ENCODE results near the gene ABHD12.
"Not testable (repeated sequence)": the region's sequence is repeated elsewhere in the genome, so short reads cannot be mapped to it uniquely, and the experiment has no call there.

ABHD12 gene

DNA sequence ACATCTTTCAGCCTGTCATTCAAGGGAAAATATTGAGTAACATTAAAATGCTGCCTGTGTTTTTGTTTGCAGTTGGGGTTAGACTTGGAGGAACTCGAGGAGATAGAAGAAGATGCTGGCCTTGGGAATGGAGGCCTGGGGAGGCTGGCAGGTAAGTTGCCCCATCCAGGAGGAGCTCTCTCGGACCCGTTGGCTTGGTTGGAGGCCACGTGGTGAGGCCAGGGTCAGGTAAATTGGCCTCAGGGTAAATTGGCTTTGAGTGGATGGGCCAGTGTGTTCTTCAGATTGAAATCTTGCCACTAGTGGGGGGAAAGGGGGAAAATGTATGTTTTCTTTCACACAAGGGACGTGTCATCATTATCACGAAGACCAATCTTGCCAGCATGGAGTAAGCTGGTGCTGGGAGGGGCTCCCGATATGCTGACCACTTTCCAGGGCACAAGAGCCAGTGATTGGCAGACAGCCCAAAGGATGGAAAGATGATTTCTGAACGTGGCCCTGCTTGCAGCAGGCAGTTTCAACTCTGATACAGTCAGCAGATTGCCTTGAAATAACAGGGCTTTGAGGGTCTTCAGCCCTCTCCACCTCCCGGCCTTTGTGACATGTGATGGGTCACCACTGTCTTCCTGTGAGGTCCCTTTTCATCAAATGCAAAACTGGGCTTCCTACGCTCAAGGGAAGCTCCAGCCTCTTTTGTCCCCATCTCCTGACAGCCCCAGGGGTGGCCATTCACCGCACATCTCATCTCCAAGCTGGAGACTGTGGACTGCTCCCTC lies 121.4 kb downstream of the ABHD12 start:
- in situ Hi-C loops (cut with HindIII; ENCODE audit: low pct_unique_long_range_greater_than_20kb, low sequenced_read_pairs), result no loop called here
- TF ChIP-seq JUND (IDR thresholded peaks at IDR 0.05; ENCODE audit: low read depth), result no peak
- DNase-seq (ENCODE audit: low read depth in 1 of 2, low spot score in 1 of 2), result peak in 1 of 2 experiments; percentile 51

DNA sequence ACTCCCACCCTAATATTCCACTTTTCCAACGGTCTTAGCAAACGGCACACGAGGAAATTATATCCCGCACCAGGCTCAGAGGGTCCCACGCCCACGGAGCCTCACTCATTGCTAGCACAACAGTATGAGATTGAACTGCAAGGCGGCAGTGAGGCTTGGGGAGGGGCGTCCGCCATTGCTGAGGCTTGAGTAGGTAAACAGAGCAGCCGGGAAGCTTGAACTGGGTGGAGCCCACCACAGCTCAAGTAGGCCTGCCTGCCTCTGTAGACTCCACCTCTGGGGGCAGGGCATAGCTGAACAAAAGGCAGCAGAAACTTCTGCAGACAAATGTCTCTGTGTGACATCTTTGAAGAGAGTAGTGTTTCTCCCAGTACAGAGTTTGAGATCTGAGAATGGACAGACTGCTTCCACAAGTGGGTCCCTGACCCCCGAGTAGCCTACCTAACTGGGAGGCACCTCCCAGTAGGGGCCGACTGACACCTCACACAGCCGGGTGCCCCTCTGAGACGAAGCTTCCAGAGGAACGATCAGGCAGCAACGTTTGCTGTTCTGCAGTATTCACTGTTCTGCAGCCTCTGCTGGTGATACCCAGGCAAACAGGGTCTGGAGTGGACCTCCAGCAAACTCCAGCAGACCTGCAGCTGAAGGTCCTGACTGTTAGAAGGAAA lies 129.7 kb downstream of the ABHD12 start:
- in situ Hi-C loops (cut with HindIII; ENCODE audit: low pct_unique_long_range_greater_than_20kb, low sequenced_read_pairs); DNase-seq (ENCODE audit: low read depth in 1 of 2, low spot score in 1 of 2): not testable (repeated sequence)

DNA sequence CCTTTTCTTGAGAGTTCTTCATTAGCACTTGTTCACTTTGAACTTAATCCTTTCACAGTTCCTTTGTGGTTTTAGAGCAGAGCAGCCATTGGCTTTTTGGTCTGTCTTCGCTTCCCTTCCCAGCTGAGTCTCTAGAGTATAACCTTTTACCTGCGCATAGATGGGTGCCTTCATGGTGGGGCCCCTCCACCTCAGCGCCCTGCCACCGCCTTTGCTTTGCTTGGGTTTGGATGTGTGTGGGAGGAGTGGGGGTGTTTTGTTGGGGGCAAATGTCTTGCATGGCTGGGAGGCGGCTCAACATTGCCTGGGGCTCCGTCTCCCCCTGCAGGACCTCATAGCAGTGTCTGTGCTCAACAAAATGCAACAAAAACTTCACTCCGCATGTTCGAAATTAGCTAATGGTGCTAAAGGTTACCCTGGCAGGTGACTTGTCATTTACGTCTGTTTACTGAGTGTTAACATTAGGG lies 130.8 kb downstream of the ABHD12 start:
- TF ChIP-seq JUND (IDR thresholded peaks at IDR 0.05; ENCODE audit: low read depth), result no peak
- in situ Hi-C loops (cut with HindIII; ENCODE audit: low pct_unique_long_range_greater_than_20kb, low sequenced_read_pairs), result no loop called here
- DNase-seq (ENCODE audit: low read depth in 1 of 2, low spot score in 1 of 2), result no peak

DNA sequence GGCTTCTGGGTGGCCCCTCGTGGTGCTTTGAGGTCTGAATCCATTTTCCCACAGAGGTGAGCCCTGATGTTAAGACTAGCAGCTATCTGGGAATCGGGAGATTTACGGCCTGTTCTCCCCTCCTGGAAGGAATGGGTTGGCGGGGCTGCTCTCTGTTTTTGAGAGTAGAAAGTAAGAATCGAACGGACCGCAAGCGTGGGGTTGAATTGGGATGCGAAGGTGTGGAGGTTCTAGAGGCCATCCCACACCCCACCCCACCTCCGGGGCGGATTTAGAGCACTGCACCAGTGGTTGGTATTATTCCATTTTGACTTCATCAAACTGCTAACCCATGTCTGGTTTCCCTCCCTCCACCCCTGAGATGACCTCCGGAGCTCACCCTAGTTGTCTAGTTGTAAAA lies 131.3 kb downstream of the ABHD12 start:
- no peak for DNase-seq (ENCODE audit: low read depth in 1 of 2, low spot score in 1 of 2)
- TF ChIP-seq JUND (IDR thresholded peaks at IDR 0.05; ENCODE audit: low read depth), result no peak
- in situ Hi-C loops (cut with HindIII; ENCODE audit: low pct_unique_long_range_greater_than_20kb, low sequenced_read_pairs), result no loop called here

DNA sequence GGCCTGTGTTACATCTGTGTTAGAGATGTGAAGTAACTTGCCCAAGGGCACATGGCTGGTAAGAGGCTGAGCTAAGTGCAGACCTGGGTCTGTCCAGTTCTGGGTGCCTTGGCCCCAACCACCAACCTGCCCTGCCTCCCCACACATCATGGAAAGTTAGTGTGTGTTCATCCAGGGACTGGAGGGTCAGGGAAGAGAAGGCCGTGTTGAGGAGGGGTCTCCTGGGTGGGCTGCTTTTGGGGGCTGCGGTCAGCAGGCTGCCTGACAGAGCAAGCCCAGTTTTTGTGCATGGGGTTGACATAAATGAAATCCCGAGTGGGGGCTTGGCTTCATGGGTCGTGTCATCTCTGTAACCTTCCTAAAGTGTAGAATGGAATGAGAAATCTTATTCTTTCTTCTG lies 131.8 kb downstream of the ABHD12 start:
- in situ Hi-C loops (cut with HindIII; ENCODE audit: low pct_unique_long_range_greater_than_20kb, low sequenced_read_pairs), result no loop called here
- TF ChIP-seq JUND (IDR thresholded peaks at IDR 0.05; ENCODE audit: low read depth), result no peak
- no peak for DNase-seq (ENCODE audit: low read depth in 1 of 2, low spot score in 1 of 2)

DNA sequence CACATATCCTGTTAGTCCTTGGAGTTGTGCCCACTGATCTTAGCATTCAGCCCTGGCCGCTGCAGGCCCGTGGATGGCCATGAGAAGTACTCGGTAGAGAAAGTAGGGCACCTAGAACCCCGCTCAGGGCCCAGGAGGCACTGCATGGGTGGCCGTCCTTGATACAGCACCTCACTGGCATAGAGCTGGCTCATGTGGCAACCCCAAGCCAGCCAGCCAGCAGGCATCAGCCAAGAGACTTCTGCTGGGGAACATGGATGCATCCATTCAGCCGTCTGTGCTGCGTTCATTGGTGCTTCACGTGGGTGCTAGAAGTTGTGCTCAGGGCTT lies 132.2 kb downstream of the ABHD12 start:
- in situ Hi-C loops (cut with HindIII; ENCODE audit: low pct_unique_long_range_greater_than_20kb, low sequenced_read_pairs), result no loop called here
- no peak for DNase-seq (ENCODE audit: low read depth in 1 of 2, low spot score in 1 of 2)
- no peak for TF ChIP-seq JUND (IDR thresholded peaks at IDR 0.05; ENCODE audit: low read depth)

DNA sequence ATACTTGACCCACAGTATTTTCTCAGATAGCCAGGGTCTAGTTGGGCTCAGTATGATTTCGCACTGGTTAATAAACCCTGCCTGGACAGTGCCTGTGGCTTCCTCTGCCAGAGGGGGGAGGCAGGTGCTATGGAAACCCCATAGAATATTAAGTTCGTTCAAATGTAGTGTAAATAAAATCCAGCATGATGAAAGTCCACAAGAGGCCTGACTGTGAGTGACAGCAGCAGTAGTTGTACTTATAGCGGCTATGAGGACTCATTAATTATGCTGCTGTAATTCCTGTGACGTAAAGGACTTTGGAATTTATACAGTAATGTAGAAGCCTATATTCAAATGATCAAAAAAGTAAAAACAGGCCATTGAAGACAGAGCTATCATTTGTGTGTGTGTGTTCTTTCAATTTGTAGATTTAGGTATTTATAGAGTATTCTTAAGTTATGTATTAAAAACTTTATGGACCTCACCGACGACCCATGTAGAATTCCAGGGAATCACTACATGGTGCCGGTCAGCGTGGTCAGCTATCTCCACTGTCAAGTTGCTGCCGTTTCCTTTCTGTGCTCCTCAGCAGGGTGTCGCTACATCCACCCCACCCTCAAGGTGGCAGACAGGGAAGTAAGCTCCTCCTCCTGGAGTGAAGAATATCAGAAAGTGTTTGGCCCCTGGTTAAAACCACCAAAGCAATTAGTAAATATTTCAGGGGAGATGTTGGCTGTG lies 132.7 kb downstream of the ABHD12 start:
- DNase-seq (ENCODE audit: low read depth in 1 of 2, low spot score in 1 of 2), result no peak
- no peak for TF ChIP-seq JUND (IDR thresholded peaks at IDR 0.05; ENCODE audit: low read depth)
- in situ Hi-C loops (cut with HindIII; ENCODE audit: low pct_unique_long_range_greater_than_20kb, low sequenced_read_pairs), result no loop called here

DNA sequence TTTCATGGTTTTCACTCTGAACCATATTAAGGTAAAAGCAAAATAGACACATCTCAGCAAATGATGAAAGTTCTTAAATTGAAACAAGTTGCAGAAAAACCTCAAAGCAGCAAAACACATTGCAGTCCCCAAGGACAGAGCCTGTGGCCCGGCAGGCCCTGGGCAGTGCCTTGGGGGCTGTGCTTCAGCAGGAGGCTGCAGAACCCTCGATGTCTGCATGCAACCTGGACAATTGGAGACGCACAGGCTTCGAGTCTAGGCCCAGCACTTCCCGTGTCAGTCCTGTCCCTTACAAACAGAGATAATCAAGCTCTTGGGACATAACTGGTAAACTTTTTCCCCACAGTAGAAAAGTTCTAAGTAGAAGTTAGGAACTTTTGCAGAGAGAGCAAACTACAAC lies 133.5 kb downstream of the ABHD12 start:
- in situ Hi-C loops (cut with HindIII; ENCODE audit: low pct_unique_long_range_greater_than_20kb, low sequenced_read_pairs), result no loop called here
- TF ChIP-seq JUND (IDR thresholded peaks at IDR 0.05; ENCODE audit: low read depth), result no peak
- DNase-seq (ENCODE audit: low read depth in 1 of 2, low spot score in 1 of 2), result no peak

DNA sequence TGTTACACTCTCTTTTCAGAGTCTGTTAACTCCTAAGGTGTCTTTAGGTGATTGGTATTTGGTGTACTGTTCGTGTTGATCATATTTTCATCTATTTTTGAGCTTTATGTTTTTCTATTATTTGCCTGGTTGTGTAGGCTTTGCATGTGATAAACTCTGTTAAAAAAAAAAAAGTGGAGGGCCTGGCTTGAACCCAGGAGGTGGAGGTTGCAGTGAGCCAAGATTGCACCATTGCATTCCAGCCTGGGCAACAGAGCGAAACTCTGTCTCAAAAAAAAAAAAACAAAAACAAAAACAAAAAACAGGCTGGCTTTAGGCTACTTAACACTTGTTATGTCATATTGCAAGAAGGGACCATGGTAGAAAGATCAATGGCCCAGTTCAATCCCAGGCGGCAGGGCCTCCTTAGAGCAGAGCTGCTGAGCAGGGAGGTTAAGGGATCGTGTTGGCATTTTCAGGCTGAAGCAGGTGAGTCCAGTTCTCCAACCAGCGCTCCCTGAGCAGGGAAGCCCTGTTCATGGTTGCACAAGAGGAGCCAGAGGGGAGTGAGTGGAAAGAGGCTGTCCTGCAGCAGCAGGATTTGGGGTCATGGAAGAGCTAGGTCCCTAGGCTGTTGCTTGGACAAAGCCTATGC lies 134.3 kb downstream of the ABHD12 start:
- DNase-seq (ENCODE audit: low read depth in 1 of 2, low spot score in 1 of 2), result peak in 1 of 2 experiments; percentile 52
- no peak for TF ChIP-seq JUND (IDR thresholded peaks at IDR 0.05; ENCODE audit: low read depth)
- in situ Hi-C loops (cut with HindIII; ENCODE audit: low pct_unique_long_range_greater_than_20kb, low sequenced_read_pairs), result no loop called here

DNA sequence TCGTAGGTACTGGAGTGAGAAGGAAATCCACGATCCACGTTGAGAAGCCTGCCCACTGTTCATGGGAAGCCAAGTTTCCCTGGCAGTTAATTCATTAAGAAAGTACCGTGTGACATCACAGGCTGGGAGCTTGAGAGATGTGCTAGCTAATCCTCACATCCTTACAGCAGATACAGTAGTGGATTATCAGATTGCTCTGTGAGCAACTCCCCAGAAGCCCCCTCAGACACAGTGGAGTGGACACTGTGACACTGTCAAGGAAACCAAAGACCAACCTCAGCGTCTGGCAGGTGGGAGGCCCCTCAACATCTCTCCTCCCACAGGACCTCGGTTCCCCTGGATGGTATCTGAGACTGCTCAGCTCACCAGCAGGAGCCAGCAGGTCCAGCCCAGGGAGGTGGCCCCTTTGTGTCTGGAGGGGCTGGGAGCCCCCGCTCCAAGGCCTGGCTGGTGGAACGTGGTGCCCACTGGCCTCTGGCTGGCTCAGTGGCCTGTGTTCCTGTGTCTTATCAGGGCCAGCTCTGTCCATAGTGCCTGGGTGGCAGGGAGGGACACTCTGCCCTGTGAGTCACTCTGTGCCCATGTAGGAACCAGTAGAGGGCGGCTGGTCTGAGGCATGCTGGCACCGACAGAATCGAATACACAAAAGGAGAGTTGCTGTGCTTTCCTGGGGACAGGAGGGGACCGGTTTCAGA lies 135.5 kb downstream of the ABHD12 start:
- peak in 1 of 2 experiments; percentile 72 for DNase-seq (ENCODE audit: low read depth in 1 of 2, low spot score in 1 of 2)
- in situ Hi-C loops (cut with HindIII; ENCODE audit: low pct_unique_long_range_greater_than_20kb, low sequenced_read_pairs), result no loop called here
- TF ChIP-seq JUND (IDR thresholded peaks at IDR 0.05; ENCODE audit: low read depth), result no peak

DNA sequence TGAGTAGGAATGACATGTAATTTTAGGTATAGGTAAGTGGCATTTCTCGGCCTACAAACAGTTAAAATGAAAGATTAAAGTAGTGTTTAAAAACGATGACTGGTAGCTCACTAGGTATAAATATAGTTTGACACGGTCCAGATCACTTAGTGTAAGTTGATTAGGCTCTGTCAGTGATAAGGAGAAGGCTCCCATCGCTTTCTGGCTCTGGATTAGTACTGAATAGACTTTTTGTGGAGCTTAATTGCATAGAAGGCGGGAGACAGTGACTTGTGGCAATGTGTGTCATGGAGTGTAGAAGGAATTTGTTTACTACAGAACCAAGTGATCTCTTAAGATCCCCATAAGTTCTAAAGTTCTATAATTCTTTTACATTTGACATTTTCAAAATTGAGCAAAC lies 136.1 kb downstream of the ABHD12 start:
- no peak for TF ChIP-seq JUND (IDR thresholded peaks at IDR 0.05; ENCODE audit: low read depth)
- in situ Hi-C loops (cut with HindIII; ENCODE audit: low pct_unique_long_range_greater_than_20kb, low sequenced_read_pairs), result no loop called here
- no peak for DNase-seq (ENCODE audit: low read depth in 1 of 2, low spot score in 1 of 2)

DNA sequence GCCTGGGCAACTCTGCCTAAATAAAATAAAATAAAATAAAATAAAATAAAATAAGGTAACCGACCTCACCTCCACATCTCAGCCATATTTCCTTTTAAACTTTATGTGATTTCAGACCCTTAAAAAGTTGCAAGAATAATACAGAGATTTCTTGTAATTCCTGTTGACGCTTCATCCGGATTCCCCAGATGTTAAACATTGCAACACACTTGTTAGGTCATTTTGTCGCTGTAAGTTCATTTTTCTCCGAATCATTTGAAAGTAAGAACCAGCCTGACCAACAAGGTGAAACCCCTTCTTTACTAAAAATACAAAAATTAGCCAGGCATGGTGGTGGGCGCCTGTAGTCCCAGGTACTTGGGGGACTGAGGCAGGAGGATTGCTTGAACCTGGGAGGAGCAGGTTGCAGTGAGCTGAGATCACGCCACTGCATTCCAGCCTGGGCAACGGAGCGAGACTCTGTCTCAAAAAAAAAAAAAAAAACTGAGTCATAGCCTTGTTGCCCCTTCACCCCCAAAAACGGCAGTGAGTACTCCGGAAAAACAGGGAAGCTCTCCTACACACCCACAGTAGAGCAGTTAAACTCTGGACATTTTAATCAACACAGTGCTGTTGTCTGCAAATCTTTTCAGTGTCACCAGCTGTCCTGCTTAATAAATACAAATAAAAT lies 136.9 kb downstream of the ABHD12 start:
- no peak for DNase-seq (ENCODE audit: low read depth in 1 of 2, low spot score in 1 of 2)
- in situ Hi-C loops (cut with HindIII; ENCODE audit: low pct_unique_long_range_greater_than_20kb, low sequenced_read_pairs), result no loop called here
- TF ChIP-seq JUND (IDR thresholded peaks at IDR 0.05; ENCODE audit: low read depth), result no peak
